Upper lobe of right lung (tissue), 1 donor: ENCODE results near the gene NF1. TPM values are rescaled to one million over a fixed set of nuclear protein-coding genes. Genes with fewer than 3 reads are reported as not detected.

Source experiments
- ATAC-seq: fragments of 200-7000 bp; cut with Tn5 transposase; one replicate; pipeline ENCODE4 v1.9.1; 2020; ENCODE audit warnings: mild to moderate bottlenecking, moderate library complexity
- DNase-seq: peaks from one replicate; pipeline ENCODE4 v3.0.0-alpha.2; 2020
- H3K27ac ChIP-seq: fragments of 200-600 bp; one replicate; pipeline ENCODE4 v1.8.0; 2022
- H3K27me3 ChIP-seq: fragments of 200-600 bp; one replicate; pipeline ENCODE4 v1.8.0; 2022; ENCODE audit warnings: mild to moderate bottlenecking
- H3K36me3 ChIP-seq: fragments of 200-600 bp; one replicate; pipeline ENCODE4 v1.8.0; 2022
- H3K4me1 ChIP-seq: fragments of 200-600 bp; one replicate; pipeline ENCODE4 v1.8.0; 2022
- H3K4me3 ChIP-seq: fragments of 200-600 bp; one replicate; pipeline ENCODE4 v1.8.0; 2022; ENCODE audit warnings: mild to moderate bottlenecking
- H3K9me3 ChIP-seq: fragments of 200-600 bp; one replicate; pipeline ENCODE4 v1.8.0; 2022
- CTCF ChIP-seq: fragments of 200-600 bp; IDR thresholded peaks from one replicate; pipeline ENCODE4 v1.8.0; 2022; ENCODE audit warnings: antibody characterized with exemption
- intact Hi-C: fragments of 100-400 bp; cut with DNase I; formaldehyde crosslinking; loops from one replicate; pipeline ENCODE4 v1.11.0; 2022
- total RNA-seq: library from RNA; stranded (reverse); fragmentation: NEBNext Ultra II Directional; extraction: Animal tissue kit (Norgen Biotek cat#: 25700); gene quantifications from one replicate; pipeline ENCODE4 v1.2.1, GENCODE V29; 2021
- donor health status: DM: no; HTN: yes; CAD: no; lungs with severe emphysema.

Gene NF1
- total RNA-seq, 1 donor from 2014 or later = 61.6 TPM

- Histone ChIP-seq H3K4me3 (no peak overlapping the region), H3K36me3 (peaks cover 24% of the 10 kb centered on the region), H3K4me1 (no peaks in the 10 kb centered on the region), H3K9me3 (no peaks in the 10 kb centered on the region), H3K27ac (no peak overlapping the region), H3K27me3 (no peaks in the 10 kb centered on the region)
- TF ChIP-seq CTCF = no peak
- no peak for ATAC-seq
- intact Hi-C loops = no loop called here
- no peak for DNase-seq
These were observed 155.5 kb downstream of the NF1 start for GRCh38 chr17:31250229-31250628.

DNA sequence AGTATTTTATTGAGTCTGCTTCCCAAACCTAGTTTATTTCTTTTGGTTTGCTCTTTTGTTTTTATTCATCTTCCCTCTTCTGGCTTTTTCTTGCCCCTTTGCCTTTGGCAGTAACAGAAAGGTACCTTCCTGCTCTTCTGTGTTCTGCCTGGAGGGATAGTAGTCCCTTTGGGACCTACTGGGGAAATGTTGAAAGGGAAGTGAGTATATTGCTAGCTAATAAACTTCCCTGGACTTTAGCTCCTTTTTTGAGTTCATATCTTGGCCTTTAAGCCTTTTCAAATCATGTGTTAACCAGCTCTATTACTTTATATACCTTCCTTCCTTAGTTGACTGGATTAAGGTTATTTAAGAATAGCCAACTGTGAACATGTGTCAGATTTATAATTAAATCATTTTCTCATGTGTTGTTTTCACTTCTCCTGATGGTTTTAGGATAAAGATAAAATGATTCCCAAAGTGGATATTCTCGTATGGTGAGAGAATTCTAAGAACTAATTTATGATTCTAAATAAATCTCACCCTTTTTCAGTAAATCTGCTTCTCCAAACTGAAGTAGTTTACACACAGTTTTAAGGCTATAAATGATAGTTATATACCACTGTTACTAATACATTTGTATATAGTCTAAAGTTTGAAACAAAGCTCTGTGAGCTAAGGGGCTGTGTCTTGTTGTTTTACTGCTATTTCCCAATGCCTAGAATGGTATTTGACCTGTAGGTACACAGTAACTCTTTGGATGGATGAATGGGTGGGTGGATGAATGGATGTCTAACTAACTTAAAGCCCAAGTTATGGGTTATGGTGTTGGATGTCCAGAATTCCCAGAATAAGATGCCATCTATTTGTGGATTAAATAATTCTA is 156.6 kb downstream of the NF1 start:
- Histone ChIP-seq H3K9me3 (no peaks in the 10 kb centered on the region), H3K4me3 (no peak overlapping the region), H3K36me3 (peaks cover 16% of the 10 kb centered on the region), H3K27me3 (no peaks in the 10 kb centered on the region), H3K27ac (no peak overlapping the region), H3K4me1 (no peaks in the 10 kb centered on the region)
- no peak for TF ChIP-seq CTCF
- intact Hi-C loops = no loop called here
- ATAC-seq = no peak
- no peak for DNase-seq

DNA sequence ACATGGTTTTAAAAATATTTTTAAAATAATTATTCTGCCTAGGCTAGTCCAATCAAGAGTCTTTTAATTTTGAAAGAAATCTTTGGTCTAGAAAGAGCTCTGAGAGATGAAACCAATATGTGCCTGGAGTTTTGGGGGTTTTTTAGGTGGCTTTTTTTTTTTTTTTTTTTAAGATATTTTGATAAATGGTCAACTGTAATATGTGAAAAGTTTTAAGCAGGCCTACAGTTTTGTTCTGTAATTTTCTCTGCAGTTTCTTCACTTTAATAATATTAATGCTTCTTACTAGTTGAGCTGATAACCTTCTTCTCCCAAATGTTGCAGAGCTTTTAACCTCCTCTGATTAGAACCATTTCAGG is 157.2 kb downstream of the NF1 start:
- intact Hi-C loops = no loop called here
- Histone ChIP-seq H3K27me3 (no peaks in the 10 kb centered on the region), H3K9me3 (no peaks in the 10 kb centered on the region), H3K4me3 (no peak overlapping the region), H3K27ac (no peak overlapping the region), H3K4me1 (no peaks in the 10 kb centered on the region), H3K36me3 (peaks cover 16% of the 10 kb centered on the region)
- DNase-seq = no peak
- no peak for TF ChIP-seq CTCF
- no peak for ATAC-seq

- Histone ChIP-seq H3K36me3 (peaks cover 16% of the 10 kb centered on the region), H3K4me1 (no peaks in the 10 kb centered on the region), H3K27ac (no peak overlapping the region), H3K27me3 (no peaks in the 10 kb centered on the region), H3K9me3 (no peaks in the 10 kb centered on the region), H3K4me3 (no peak overlapping the region)
- intact Hi-C loops = no loop called here
- ATAC-seq (no peak), DNase-seq (no peak)
- TF ChIP-seq CTCF = no peak
These were observed 158.0 kb downstream of the NF1 start for GRCh38 chr17:31252741-31253140.

DNA sequence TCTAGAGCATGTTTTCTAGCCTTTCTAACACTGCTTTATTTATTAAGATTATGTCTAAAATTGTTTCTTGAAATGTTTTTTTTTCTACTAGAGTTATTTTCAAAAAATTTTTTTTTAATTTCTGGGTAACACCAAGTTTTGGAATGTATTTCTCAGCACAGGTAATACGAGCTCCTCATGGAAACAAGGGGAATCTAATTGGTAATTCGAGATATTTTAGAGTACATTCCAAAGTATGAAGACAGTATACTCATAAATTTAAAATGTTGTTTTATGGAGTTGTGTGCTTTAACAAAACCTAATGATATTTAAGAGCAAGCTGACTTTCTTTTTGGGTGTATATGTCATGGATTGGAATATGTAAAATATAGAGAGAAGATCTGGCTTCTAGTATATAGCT is 159.9 kb downstream of the NF1 start:
- ATAC-seq (no peak), DNase-seq (no peak)
- Histone ChIP-seq H3K36me3 (peaks cover 9% of the 10 kb centered on the region), H3K27ac (no peak overlapping the region), H3K4me1 (no peaks in the 10 kb centered on the region), H3K9me3 (no peaks in the 10 kb centered on the region), H3K4me3 (no peak overlapping the region), H3K27me3 (no peaks in the 10 kb centered on the region)
- no peak for TF ChIP-seq CTCF
- intact Hi-C loops = no loop called here
